ENCODE results near the gene MOB3B. TPM values are rescaled to one million over a fixed set of nuclear protein-coding genes. Genes with fewer than 3 reads are reported as not detected.
A peak's percentile ranks its signal among the peaks of the same experiment; 100 is the strongest.

The MOB3B gene
- total RNA-seq, 1 donor from 2014 or later, result 0.99 TPM

- no peak for DNase-seq (ENCODE audit: low read depth in 2 of 2)
Measured at GRCh38 chr9:27541740-27542139, 12.1 kb upstream of the MOB3B start.

GRCh38 chr9:27540502-27540901 is 10.9 kb upstream of the MOB3B start:
- DNase-seq (ENCODE audit: low read depth in 2 of 2), result no peak

GRCh38 chr9:27539479-27540441 is 10.1 kb upstream of the MOB3B start:
- DNase-seq (ENCODE audit: low read depth in 2 of 2), result peak in 1 of 2 donors; percentile 17

- DNase-seq (ENCODE audit: low read depth in 2 of 2), result no peak
Measured at GRCh38 chr9:27538647-27539046, 9.0 kb upstream of the MOB3B start.

DNA sequence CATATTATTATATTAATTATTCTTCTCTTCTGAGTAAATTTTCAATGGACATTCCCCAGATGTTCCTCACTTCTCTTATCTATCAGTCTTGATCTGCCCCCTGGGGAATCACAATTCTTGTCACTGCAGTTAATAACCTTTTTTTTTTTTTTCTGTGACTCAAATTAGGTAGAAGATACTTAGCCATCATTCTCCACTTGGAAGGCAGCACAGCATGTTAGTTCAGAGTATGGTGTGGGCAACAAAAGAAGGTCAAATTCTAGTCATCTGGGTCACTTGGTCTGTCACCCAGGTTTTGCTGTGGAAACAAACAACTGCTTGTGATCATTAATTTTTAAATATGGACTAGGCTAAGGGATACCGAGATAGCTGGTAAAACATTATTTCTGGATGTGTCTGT is 8.1 kb upstream of the MOB3B start:
- DNase-seq (ENCODE audit: low read depth in 2 of 2), result no peak

DNA sequence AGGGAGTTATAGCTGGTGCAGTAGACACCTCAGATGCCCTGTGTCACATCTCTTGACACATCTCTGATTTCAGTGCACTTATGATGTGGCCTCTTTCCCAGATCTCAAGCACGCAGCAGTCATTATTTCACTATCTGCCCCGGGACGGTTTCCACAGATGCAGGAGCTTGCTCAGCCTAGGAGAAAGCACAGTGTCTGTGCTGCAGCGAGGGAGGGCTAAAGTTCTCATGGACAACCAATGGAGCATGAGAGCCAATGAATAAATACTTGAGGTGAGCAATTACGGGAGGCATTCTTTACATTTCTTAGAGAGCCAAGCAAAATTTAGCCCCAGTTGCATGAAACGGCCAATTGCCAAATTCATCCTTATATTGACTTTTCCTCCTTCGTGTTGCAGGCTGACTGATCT is 7.4 kb upstream of the MOB3B start:
- DNase-seq (ENCODE audit: low read depth in 2 of 2), result no peak

DNA sequence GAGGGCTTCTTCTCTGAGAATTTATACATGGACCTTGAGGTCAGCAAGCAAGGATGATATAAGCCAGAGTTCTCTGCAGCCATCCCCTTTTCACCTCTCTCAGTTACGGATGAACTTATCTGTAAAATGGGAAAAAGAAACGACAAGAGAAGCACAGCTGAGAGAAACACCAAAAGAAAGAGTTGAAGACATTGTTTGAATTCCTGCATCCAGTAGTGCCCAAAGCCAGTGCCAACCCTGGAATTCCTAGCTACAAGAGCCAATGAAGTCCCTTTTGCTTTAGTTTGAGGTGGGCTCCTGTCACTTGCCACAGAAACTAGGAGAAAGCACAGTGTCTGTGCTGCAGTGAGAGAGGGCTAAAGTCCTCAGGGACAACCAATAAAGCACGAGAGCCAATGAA is 6.6 kb upstream of the MOB3B start:
- DNase-seq (ENCODE audit: low read depth in 2 of 2), result no peak

DNA sequence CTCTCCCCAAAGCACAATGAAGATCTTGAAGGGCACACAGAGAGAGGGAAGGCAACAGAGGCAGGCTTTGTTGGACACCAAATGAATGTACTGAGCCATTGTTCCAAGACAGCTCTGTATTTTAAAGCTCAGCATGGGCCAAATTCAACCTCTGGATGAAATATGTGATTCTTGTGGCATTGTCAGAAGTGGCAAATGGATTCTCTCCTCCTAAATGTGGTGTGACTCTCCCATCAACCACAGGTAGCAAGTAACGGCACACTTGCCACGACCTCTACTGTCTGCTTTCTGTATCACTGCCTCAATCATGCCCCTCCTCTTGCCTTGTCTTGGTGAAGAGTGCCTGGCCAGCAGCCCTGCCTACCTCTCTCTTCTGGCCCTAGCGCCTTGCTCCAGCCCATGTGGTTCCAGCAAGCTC is 6.1 kb upstream of the MOB3B start:
- DNase-seq (ENCODE audit: low read depth in 2 of 2), result no peak

DNA sequence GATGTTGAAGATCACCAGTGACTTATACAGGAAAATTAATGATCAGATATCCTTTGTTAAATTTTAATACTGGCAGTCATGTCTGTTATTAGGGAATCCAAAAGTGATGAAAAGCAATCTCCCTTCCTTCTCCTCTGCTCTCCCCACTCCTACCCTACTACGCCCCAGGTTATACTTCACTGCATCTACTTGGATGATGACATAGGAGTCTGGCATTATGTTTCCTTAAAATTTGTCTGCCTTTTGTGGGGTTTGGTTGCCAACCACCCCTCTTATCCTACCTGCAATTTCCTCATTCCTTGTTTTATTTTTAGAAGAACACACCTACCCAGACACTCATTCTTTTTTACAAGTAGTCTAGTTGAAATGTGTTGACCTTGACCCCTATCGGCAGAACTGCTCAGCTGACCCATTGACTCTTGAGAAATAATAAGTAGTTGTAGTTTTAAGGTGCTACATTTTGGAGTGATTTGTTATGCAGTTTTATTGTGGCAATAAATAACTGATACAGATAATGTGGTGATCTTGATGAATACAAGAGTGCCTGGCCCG is 5.1 kb upstream of the MOB3B start:
- no peak for DNase-seq (ENCODE audit: low read depth in 2 of 2)

DNA sequence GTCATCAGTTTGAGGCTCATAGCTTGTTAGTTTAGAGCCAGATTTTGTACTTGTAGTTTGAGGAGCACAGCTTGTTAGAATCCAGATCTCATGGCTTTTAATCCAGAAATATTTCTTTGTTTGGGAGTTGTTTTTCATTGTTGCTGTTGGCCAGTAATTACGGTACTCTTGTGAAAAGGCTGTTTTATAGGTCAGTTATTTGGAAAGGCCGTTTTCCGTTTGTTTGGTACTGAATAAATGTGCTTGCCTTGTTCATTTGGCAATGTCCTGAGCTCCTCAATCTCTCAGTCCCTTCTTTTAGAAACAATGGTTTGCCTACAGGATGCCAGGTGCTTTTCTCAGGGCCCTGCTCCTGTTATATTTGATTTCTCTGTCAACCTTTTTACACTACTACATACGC is 4.5 kb upstream of the MOB3B start:
- DNase-seq (ENCODE audit: low read depth in 2 of 2), result peak in 1 of 2 donors; percentile 78

GRCh38 chr9:27533311-27533710 is 3.7 kb upstream of the MOB3B start:
- no peak for DNase-seq (ENCODE audit: low read depth in 2 of 2)

DNA sequence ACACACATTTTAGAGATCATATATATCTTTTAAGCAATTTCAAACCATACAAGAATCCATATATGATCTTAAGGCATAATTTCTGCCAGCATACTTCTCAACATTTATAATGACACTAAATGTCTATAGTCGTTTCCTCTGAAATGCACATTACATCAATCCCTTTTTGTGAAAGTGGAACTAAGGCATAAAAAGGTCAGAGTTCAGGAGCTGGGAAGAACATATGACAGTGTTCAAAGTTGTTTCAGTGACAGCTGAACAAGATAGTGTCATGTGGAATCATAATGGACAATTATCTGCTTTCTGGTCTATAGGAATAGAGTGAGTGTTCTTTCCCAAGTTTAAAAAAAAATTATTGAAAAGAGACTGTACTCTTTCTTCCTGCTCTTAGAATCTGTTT is 2.4 kb upstream of the MOB3B start:
- no peak for DNase-seq (ENCODE audit: low read depth in 2 of 2)

DNA sequence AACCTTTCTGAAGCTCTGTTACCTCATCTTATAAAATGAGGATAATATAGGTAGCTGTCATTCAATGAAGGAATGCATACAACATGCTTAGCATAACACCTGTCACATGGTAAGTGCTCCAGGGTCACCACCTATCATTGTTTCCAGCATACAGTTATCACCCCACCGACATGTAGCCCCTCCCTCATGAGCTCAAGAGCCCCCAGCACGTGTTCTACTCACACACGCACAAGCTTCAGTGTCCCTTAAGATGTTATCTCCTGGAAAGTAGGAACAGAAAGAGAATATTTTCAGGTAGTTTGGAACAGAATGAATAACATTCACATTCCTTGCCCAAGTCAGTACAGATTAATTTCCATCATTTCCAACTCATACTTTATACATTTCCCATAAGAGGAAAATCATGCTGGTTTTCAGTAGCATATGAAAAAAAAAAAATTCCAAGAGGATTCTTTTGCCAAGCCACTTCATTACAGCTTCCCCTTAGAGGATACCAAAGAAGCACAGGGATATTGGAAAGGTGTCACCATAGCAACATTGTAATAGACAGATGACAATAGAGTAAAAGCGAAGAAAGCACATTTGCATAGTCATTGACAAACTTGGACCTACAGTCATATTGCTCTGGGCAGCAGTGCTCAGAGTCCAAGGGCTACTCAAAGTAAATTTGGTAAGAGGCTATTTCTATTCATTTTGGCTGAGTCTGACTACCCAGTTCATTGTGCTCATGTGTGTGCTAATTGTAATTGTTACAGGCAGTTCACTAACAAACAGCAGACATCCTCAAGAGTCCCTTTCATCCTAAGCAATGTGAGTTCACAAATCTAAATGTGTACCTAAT is 1.5 kb upstream of the MOB3B start:
- DNase-seq (ENCODE audit: low read depth in 2 of 2), result no peak

DNA sequence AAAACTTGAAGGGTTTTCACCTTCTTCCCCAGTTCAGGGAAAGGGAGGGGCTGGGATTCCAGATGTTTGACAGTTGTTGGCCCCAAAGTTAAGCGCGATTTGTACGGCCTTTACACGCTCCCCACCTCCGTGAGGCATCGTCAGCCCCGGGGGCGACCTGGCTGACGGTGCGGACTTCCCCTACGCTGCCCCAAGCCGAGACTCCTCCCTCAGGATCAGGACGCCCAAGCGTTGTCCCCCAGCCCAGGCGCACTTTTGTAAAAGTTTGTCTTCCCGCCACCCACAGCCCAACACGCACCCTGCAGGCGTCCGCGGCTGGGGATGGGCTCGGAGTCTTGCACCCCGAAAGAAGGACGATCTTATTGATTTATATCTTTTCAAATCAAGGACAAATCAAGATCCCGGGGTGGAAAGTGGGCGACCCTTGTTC is 713 bp downstream of the MOB3B start:
- DNase-seq (ENCODE audit: low read depth in 2 of 2), result peak; percentile 16 to 55

DNA sequence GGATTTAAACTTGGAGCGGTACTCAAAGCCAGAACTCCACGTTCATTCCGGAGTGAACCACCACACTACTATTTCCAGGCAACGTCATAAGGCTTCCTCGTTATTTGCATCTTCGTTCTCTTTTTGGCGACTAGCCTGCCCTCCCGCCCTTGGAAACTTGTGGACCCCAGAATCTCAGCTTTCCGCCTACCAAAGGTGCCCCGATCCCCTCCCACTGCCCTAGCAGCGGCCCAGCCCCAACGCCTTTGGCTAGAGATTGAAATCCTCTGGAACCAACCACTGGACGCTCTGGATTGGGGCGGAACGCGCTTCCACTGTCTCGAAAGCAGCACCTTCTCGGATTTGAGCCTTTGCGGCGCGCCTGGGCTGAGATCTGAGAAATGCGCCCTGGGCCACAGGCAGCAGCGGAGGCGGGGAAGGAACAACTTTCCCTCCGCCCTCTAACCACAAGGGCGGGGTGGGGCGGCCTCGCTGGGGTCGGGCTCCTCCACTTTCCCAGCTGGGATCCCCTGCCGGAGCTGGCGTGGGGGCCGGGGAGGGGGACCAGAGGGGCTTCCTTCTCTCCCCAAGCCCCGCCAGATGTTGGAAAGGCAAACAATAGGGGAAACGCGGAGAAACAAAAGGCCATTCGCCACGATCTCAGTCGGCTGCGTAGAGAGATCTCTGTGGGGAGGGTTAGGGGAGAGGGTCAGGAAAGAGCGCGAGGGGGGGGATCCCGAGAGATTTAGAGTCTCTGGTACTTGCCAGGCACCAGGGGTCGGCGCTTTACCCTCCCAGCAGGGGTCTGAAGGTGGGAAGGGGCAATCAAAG is 1.3 kb downstream of the MOB3B start:
- DNase-seq (ENCODE audit: low read depth in 2 of 2), result peak; percentile 20 to 34

GRCh38 chr9:27527702-27528075 is 1.9 kb downstream of the MOB3B start:
- DNase-seq (ENCODE audit: low read depth in 2 of 2), result no peak

DNA sequence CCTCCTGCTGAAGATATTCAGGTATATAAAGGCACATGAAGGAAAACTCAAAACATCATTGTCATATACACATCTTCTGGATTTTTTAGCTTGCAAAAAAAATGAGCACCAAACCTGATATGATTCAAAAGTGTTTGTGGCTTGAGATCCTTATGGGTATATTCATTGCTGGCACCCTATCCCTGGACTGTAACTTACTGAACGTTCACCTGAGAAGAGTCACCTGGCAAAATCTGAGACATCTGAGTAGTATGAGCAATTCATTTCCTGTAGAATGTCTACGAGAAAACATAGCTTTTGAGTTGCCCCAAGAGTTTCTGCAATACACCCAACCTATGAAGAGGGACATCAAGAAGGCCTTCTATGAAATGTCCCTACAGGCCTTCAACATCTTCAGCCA is 5.4 kb downstream of the MOB3B start, which contains the start of gene IFNK:
IFNK (plus strand) TSS at position 55 of the 400 bp plus-strand sequence; CDS start at position 102, 47 bp downstream.
- no peak for DNase-seq (ENCODE audit: low read depth in 2 of 2)

GRCh38 chr9:27523141-27523540 is 6.5 kb downstream of the MOB3B start:
- DNase-seq (ENCODE audit: low read depth in 2 of 2), result no peak

DNA sequence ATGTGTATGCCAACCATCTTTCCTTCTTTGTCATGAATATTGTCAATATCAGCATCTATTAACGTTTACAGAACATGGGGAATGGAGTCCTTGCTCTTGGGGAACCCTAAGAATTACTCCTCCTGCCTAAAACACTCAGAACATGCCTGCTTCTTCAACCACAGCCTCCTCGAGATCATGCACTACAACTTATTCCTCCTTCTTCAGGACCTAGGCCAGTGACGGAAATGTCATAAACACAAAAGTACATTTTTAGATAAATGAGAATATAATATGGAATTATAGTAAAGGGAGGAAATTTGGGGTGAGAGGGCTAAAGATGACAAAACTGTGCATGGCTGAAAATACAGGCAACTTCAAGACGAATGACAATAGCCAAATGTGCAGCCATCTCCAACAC is 8.6 kb downstream of the MOB3B start:
- no peak for DNase-seq (ENCODE audit: low read depth in 2 of 2)

- no peak for DNase-seq (ENCODE audit: low read depth in 2 of 2)
Measured at GRCh38 chr9:27519466-27520465, 9.8 kb downstream of the MOB3B start.
